Effector memory CD4-positive, alpha-beta T cell (primary cell): Measurements from ENCODE around the gene MEX3B.
"Not testable (repeated sequence)": the region's sequence is repeated elsewhere in the genome, so short reads cannot be mapped to it uniquely, and the experiment has no call there.

Experiments
- DNase-seq, 3 donors: peaks; one replicate each; pipeline ENCODE4 v3.0.0-alpha.2; 2020
- H3K27ac ChIP-seq: 2 replicates; pipeline ENCODE4 v1.7.0; 2013; ENCODE audit warnings: mild to moderate bottlenecking, low read length, moderate library complexity; ENCODE audit not compliant: insufficient read depth, poor library complexity, severe bottlenecking
- H3K27me3 ChIP-seq: replicated peaks from 2 replicates; pipeline ENCODE4 v1.7.0; 2013; ENCODE audit warnings: mild to moderate bottlenecking, low read length; ENCODE audit not compliant: insufficient read depth, control insufficient read depth, poor library complexity, severe bottlenecking
- H3K36me3 ChIP-seq: 2 replicates; pipeline ENCODE4 v1.7.0; 2013; ENCODE audit warnings: mild to moderate bottlenecking, low read length, moderate library complexity; ENCODE audit not compliant: control insufficient read depth, insufficient read depth
- H3K4me1 ChIP-seq: 2 replicates; pipeline ENCODE4 v1.7.0; 2013; ENCODE audit warnings: low read length, mild to moderate bottlenecking; ENCODE audit not compliant: control insufficient read depth, insufficient read depth, poor library complexity, severe bottlenecking
- H3K4me3 ChIP-seq: 2 replicates; pipeline ENCODE4 v1.7.0; 2013; ENCODE audit warnings: low read length, low read depth, mild to moderate bottlenecking; ENCODE audit not compliant: insufficient read depth, poor library complexity, severe bottlenecking
- H3K9me3 ChIP-seq: 2 replicates; pipeline ENCODE4 v1.7.0; 2013; ENCODE audit warnings: mild to moderate bottlenecking, low read length, moderate library complexity; ENCODE audit not compliant: control insufficient read depth

The MEX3B gene

DNA sequence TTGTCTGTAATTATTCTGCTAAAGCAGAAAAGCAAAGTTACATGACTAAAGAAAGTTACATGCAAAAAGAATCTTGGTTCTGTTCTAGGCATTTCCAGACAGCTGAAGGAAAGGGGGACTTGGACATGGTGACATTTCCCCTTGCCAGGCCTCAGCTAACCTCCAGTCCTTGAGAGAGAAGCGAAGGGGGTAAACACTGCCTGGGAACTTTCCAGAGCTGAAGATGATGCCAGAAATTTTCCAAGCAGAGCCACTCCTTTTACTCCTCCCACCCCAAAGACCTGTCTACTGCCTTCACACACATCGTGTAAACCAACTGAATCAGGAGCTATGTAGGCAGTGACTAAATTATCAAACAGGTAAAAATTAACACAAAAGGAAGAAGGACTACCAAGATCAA is 5.4 kb downstream of the MEX3B start:
- Histone ChIP-seq H3K4me3 (no peak overlapping the region), H3K9me3 (no peaks in the 10 kb centered on the region), H3K4me1 (peaks cover 14% of the 10 kb centered on the region), H3K27ac (no peak overlapping the region), H3K36me3 (no peaks in the 10 kb centered on the region), H3K27me3 (peaks cover 2% of the 10 kb centered on the region)
- no peak for DNase-seq

- no peak overlapping the region for H3K27ac ChIP-seq
- H3K27me3 ChIP-seq = peaks cover 2% of the 10 kb centered on the region
- DNase-seq = no peak
- peaks cover 9% of the 10 kb centered on the region for H3K4me1 ChIP-seq
- no peaks in the 10 kb centered on the region for H3K36me3 ChIP-seq
- no peaks in the 10 kb centered on the region for H3K9me3 ChIP-seq
- H3K4me3 ChIP-seq = no peak overlapping the region
These were observed 5.9 kb downstream of the MEX3B start for GRCh38 chr15:82039871-82040270.

DNA sequence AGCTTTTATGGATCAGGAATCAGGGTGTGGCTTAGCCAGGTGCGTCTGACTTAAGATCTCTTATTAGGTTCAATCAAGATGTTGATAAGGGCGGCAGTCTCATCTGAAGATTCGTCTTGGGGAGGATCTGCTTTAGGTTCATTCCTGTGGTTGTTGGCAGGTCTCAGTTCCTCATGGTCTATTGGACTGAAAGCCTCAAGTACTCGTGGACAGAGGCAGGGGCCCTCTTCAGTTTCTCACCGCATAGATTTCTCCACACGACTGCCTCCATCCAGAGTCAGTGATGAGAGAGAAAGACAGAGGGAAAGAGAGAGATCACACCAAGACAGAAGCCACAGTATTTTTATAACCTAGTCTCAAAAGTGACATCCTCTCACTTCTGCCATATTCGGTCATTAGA is 9.4 kb downstream of the MEX3B start:
- Histone ChIP-seq H3K36me3 (no peaks in the 10 kb centered on the region), H3K27me3 (no peaks in the 10 kb centered on the region), H3K9me3 (no peaks in the 10 kb centered on the region), H3K4me3 (no peak overlapping the region), H3K4me1 (no peaks in the 10 kb centered on the region), H3K27ac (no peak overlapping the region)
- no peak for DNase-seq

DNA sequence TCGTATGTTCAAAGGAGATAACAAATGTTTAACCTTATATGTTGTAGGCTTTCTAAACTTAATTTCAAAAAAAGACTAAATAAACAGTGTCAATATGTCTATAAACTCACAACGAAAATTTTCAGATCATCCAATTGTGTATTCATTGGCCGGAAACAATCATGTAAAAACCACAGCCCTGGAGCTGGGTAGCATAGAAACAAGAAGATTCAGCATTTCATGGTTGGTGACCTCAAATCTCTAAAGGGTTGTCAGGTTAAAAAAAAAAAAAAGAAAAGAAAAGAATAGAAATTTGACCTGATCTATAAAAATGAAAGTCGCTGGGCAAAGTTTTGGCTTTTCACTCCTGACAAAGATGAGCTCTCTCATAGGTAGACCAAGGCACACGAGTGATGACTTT is 13.9 kb downstream of the MEX3B start:
- Histone ChIP-seq H3K36me3 (no peaks in the 10 kb centered on the region), H3K4me3 (no peak overlapping the region), H3K9me3 (no peaks in the 10 kb centered on the region), H3K27ac (no peak overlapping the region), H3K27me3 (no peaks in the 10 kb centered on the region), H3K4me1 (no peaks in the 10 kb centered on the region)
- no peak for DNase-seq

DNA sequence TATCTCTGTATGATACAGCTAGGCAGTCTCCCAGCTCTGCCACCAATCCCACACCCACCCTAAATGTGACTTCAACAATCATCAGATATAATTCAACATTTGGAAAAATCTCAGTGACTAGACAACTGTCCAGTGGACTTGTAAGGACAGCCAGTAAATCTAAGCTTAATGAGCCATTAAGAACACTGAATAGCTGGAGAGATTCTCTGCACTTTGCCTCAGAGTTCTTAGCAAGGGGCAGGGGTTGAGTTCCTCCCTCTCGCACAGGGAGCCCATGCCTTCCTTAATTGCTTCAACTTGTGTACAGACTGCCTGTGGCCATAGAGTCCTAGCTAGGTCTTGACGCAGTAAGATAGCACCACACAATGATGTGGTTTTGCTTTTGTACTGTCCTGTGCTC is 15.6 kb downstream of the MEX3B start:
- no peak for DNase-seq
- H3K4me3 ChIP-seq = no peak overlapping the region
- no peak overlapping the region for H3K27ac ChIP-seq
- no peaks in the 10 kb centered on the region for H3K9me3 ChIP-seq
- H3K27me3 ChIP-seq = no peaks in the 10 kb centered on the region
- no peaks in the 10 kb centered on the region for H3K36me3 ChIP-seq
- no peaks in the 10 kb centered on the region for H3K4me1 ChIP-seq

GRCh38 chr15:82028163-82028562 is 17.7 kb downstream of the MEX3B start:
- DNase-seq, H3K27ac ChIP-seq, H3K9me3 ChIP-seq, H3K4me1 ChIP-seq, H3K27me3 ChIP-seq, H3K4me3 ChIP-seq, H3K36me3 ChIP-seq: not testable (repeated sequence)

DNA sequence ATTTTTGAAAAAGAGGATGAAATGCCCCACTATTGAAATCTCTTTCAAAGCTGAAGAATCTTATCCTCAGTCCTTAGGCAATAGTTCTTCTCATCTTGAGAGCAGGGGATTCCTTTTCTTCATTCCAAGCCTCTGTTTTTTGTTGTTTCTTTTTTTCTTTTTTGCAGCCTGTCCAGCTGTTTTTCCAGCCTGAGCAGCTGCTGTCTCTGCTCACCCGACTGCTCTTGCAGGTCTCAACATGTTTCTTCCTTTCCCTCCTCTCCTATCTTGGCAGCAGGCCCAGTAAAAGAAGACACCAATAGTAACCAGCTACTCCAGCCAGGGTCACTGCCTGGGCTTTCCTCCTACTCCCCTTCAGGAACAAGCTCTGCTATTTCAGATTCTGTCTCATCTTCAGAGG is 23.8 kb downstream of the MEX3B start:
- H3K9me3 ChIP-seq = no peaks in the 10 kb centered on the region
- DNase-seq = no peak
- no peaks in the 10 kb centered on the region for H3K4me1 ChIP-seq
- H3K4me3 ChIP-seq = no peak overlapping the region
- no peaks in the 10 kb centered on the region for H3K36me3 ChIP-seq
- peaks cover 3% of the 10 kb centered on the region for H3K27me3 ChIP-seq
- no peak overlapping the region for H3K27ac ChIP-seq

DNA sequence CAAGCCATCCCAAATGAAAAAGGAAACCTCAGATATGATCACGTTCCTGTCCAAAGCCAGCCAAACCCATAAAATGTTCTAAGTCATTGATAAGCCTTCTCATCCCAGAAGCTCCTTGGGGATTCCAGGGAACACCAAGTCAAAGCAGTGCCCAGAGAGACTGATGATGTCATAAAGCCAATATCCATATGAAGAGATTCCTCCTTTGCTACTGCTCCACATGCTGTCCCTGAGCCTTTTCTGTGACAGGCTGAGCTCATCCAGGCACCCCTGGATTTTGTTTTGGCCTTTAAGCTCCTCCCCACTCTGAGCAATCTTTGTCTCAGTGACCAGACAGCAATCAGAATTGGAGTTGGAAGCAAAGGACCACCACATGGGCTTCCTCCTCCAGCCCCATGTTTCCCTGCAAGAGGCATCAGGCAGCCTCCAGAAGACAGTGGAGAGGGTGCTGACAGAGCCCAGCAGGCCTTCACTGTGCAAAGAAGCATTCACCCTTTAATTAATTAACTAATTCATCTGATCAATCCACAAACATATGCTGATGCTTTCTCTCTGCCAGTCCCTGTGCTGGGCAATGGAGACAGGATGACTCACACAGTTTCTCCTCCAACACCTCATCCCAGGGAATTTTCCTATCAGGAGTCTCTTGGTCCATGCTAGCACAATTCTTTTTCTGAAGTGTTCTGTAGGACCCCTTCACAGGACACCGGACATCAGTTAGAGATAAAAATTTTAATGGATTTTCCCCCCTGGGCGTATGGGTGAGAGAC is 25.0 kb downstream of the MEX3B start:
- peaks cover 3% of the 10 kb centered on the region for H3K27me3 ChIP-seq

GRCh38 chr15:82018201-82018600 is 27.6 kb downstream of the MEX3B start:
- Histone ChIP-seq H3K4me3 (no peak overlapping the region), H3K27ac (no peak overlapping the region), H3K36me3 (no peaks in the 10 kb centered on the region), H3K9me3 (no peaks in the 10 kb centered on the region), H3K27me3 (peaks cover 3% of the 10 kb centered on the region), H3K4me1 (no peaks in the 10 kb centered on the region)
- DNase-seq = no peak

More for the DNA sequence above, 25.0 kb downstream of the MEX3B start:
- Histone ChIP-seq H3K4me3 (no peak overlapping the region), H3K4me1 (no peaks in the 10 kb centered on the region), H3K9me3 (no peaks in the 10 kb centered on the region), H3K36me3 (no peaks in the 10 kb centered on the region), H3K27ac (no peak overlapping the region)
- DNase-seq = no peak

- H3K9me3 ChIP-seq = no peaks in the 10 kb centered on the region
- H3K4me1 ChIP-seq = no peaks in the 10 kb centered on the region
- no peak for DNase-seq
- H3K4me3 ChIP-seq = no peak overlapping the region
- H3K27me3 ChIP-seq = peaks cover 3% of the 10 kb centered on the region
- H3K27ac ChIP-seq = no peak overlapping the region
- no peaks in the 10 kb centered on the region for H3K36me3 ChIP-seq
These were observed 28.2 kb downstream of the MEX3B start for GRCh38 chr15:82017656-82018055.
